Mucosa of rectum (tissue), 2 donors: ENCODE results near the gene LNX2.
A peak's percentile ranks its signal among the peaks of the same experiment; 100 is the strongest.

ENCODE experiments used
- H3K27ac ChIP-seq, 2 donors: one replicate each; pipeline ENCODE4 v1.7.0; 2013; ENCODE audit warnings: inconsistent platforms in 2 of 2, low read depth in 2 of 2, low read length in 2 of 2
- H3K27me3 ChIP-seq, 2 donors: one replicate each; pipeline ENCODE4 v1.7.0; 2013; ENCODE audit warnings: low read length in 2 of 2; ENCODE audit not compliant: control insufficient read depth in 2 of 2, insufficient read depth in 2 of 2
- H3K36me3 ChIP-seq, 2 donors: one replicate each; pipeline ENCODE4 v1.7.0; 2013; ENCODE audit warnings: low read length in 2 of 2; ENCODE audit not compliant: control insufficient read depth in 2 of 2, insufficient read depth in 2 of 2
- H3K4me1 ChIP-seq, 2 donors: one replicate each; pipeline ENCODE4 v1.7.0; 2013; ENCODE audit warnings: low read length in 2 of 2, mild to moderate bottlenecking in 1 of 2; ENCODE audit not compliant: control insufficient read depth in 2 of 2, insufficient read depth in 2 of 2
- H3K4me3 ChIP-seq, 2 donors: one replicate each; pipeline ENCODE4 v1.7.0; 2013; ENCODE audit warnings: low read length in 2 of 2
- H3K9ac ChIP-seq, 2 donors: one replicate each; pipeline ENCODE4 v1.7.0; 2013; ENCODE audit warnings: low read length in 2 of 2, low read depth in 1 of 2, mild to moderate bottlenecking in 1 of 2
- H3K9me3 ChIP-seq, 2 donors: one replicate each; pipeline ENCODE4 v1.7.0; 2013; ENCODE audit warnings: low read length in 2 of 2; ENCODE audit not compliant: control insufficient read depth in 2 of 2
- donor health status: healthy.
- donor health status: Normal muscosa, but diverticular disease.

LNX2 gene

DNA sequence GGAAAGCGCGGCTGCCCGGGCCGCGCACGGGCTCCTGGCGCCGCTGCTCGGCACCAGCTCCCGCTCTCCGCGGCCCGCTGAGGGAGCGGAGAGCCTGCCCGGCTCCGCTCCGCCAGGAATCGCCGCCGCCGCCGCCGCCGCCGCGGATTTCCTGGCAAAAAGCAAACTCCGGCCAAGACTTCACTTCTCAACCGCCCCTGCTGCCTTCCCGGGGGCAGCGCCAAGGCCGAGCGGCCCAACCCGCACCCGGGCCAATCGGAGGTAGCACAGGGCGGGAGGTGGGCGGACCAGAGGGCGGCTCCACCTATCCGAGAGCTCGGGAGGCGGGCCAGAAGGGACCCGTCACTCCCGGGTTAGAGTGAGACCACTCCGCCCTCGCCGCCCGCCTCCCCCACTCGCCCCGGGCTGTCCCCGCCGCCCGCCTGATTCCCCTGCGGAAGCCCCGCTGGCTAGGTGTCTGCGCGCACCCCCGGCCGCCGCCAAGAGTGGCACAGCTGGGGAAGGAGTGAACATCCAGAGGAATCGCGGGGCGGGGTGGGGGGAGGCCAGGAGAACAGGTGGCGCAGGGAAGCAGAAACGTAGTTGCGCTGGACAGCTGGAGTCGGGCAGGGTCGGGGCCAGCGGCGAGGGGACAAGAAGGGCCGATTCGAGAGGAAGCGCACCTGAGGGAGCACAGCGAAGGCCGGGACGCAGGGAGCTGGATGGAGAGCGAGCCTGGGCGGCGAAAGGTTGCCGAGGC lies at the start of gene LNX2:
TSS of gene LNX2 (minus strand) at position 153 of the 739 bp plus-strand sequence. CDS start 38,826 bp downstream, outside the sequence.
- Histone ChIP-seq H3K4me1 (peaks cover 27 to 31% of the 10 kb centered on the region in 2 donors), H3K36me3 (peaks cover 4 to 9% of the 10 kb centered on the region in 2 donors), H3K9ac (peak within 1 kb of the TSS; percentile 95 to 96), H3K27ac (peak within 1 kb of the TSS; percentile 97 to 99), H3K27me3 (no peaks in the 10 kb centered on the region), H3K4me3 (peak within 1 kb of the TSS; percentile 96 to 99), H3K9me3 (no peaks in the 10 kb centered on the region)

DNA sequence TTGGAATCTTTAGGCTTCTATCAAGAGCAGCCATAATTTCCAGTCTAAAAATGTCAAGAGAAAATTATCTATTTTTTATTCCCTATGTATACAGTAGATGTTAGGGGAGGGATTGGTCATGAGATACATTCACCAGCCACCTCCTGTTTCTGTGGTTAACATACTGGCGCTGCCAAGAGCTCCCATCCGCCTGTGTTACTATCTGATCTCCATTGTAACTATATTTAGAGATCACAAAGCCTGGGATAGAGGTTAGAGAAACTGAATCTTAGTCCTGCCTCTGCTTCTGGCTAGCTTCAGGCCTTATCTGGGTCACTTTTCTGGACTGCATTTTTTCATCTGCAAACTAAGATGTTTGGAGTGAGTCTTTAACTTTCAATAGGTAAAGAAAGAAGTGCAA lies 47.6 kb upstream of the LNX2 start:
- H3K36me3 ChIP-seq: peaks cover 5 to 6% of the 10 kb centered on the region in 2 donors
- no peak overlapping the region for H3K4me3 ChIP-seq
- H3K27ac ChIP-seq: no peak overlapping the region
- no peaks in the 10 kb centered on the region for H3K9me3 ChIP-seq
- no peaks in the 10 kb centered on the region for H3K27me3 ChIP-seq
- H3K4me1 ChIP-seq: no peaks in the 10 kb centered on the region
- no peak overlapping the region for H3K9ac ChIP-seq

DNA sequence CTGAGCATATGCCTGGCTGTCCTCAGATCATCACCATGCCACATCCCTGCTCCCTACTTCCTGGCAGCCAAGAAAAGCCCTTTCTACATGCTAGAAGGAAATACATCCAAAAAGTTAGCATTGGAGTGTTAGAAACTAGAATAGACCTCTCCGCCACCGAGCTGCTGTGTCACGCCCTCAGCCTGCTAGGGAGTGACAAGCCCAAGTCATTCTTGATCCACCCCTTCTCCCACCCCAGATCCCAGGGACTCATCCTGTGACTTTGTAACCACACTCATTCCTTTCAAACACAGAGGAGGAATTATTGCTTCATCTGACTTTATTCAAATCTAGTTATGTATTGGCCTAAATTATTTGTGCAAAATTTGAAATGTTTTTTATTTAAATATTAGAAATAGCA lies 46.6 kb upstream of the LNX2 start:
- H3K36me3 ChIP-seq: peaks cover 5 to 6% of the 10 kb centered on the region in 2 donors
- no peak overlapping the region for H3K27ac ChIP-seq
- no peak overlapping the region for H3K4me3 ChIP-seq
- no peaks in the 10 kb centered on the region for H3K9me3 ChIP-seq
- no peak overlapping the region for H3K9ac ChIP-seq
- no peaks in the 10 kb centered on the region for H3K27me3 ChIP-seq
- H3K4me1 ChIP-seq: no peaks in the 10 kb centered on the region

- H3K4me3 ChIP-seq: no peak overlapping the region
- H3K9me3 ChIP-seq: no peaks in the 10 kb centered on the region
- no peak overlapping the region for H3K9ac ChIP-seq
- no peaks in the 10 kb centered on the region for H3K27me3 ChIP-seq
- no peaks in the 10 kb centered on the region for H3K4me1 ChIP-seq
- H3K27ac ChIP-seq: no peak overlapping the region
- peaks cover 5 to 6% of the 10 kb centered on the region in 2 donors for H3K36me3 ChIP-seq
Observed at GRCh38 chr13:27665761-27666160, 45.4 kb upstream of the LNX2 start.

- Histone ChIP-seq H3K27ac (no peak overlapping the region), H3K27me3 (no peaks in the 10 kb centered on the region), H3K4me3 (no peak overlapping the region), H3K9me3 (no peaks in the 10 kb centered on the region), H3K9ac (no peak overlapping the region), H3K4me1 (no peaks in the 10 kb centered on the region), H3K36me3 (peaks cover 5 to 6% of the 10 kb centered on the region in 2 donors)
Observed at GRCh38 chr13:27665333-27665732, 45.0 kb upstream of the LNX2 start.

GRCh38 chr13:27663947-27664346 lies 43.6 kb upstream of the LNX2 start:
- H3K27ac ChIP-seq: no peak overlapping the region
- no peak overlapping the region for H3K4me3 ChIP-seq
- H3K4me1 ChIP-seq: no peaks in the 10 kb centered on the region
- no peak overlapping the region for H3K9ac ChIP-seq
- H3K36me3 ChIP-seq: peaks cover 5 to 6% of the 10 kb centered on the region in 2 donors
- H3K9me3 ChIP-seq: no peaks in the 10 kb centered on the region
- H3K27me3 ChIP-seq: no peaks in the 10 kb centered on the region

- H3K9me3 ChIP-seq: no peaks in the 10 kb centered on the region
- H3K27me3 ChIP-seq: no peaks in the 10 kb centered on the region
- no peaks in the 10 kb centered on the region for H3K4me1 ChIP-seq
- H3K9ac ChIP-seq: no peak overlapping the region
- H3K36me3 ChIP-seq: peaks cover 5 to 6% of the 10 kb centered on the region in 2 donors
- no peak overlapping the region for H3K27ac ChIP-seq
- H3K4me3 ChIP-seq: no peak overlapping the region
Observed at GRCh38 chr13:27662738-27663470, 42.6 kb upstream of the LNX2 start.

DNA sequence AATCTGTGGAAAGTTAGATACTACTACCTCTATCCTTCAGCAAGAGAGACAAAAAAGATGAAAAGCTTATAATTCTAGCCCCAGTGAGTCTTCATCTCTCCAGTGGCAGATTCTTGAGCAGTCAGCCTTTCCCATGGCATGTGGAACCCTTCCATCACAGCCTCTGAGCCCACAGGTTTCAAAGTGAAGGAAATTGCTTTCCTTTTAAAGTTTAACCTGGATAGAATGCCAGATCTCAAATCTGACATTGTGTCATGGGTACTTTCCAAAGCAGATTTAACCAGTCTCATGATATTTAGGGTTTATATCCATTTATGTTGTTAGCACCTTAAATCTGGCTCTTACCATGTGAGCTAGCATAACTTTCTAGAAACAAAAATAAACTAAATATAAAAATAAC lies 40.7 kb upstream of the LNX2 start:
- H3K36me3 ChIP-seq: peaks cover 0 to 6% of the 10 kb centered on the region in 2 donors
- no peak overlapping the region for H3K9ac ChIP-seq
- H3K27me3 ChIP-seq: no peaks in the 10 kb centered on the region
- H3K9me3 ChIP-seq: no peaks in the 10 kb centered on the region
- H3K4me1 ChIP-seq: no peaks in the 10 kb centered on the region
- H3K4me3 ChIP-seq: no peak overlapping the region
- no peak overlapping the region for H3K27ac ChIP-seq

GRCh38 chr13:27660511-27660910 lies 40.2 kb upstream of the LNX2 start:
- H3K4me1 ChIP-seq: no peaks in the 10 kb centered on the region
- H3K9ac ChIP-seq: no peak overlapping the region
- no peak overlapping the region for H3K27ac ChIP-seq
- peaks cover 0 to 1% of the 10 kb centered on the region in 2 donors for H3K36me3 ChIP-seq
- H3K9me3 ChIP-seq: no peaks in the 10 kb centered on the region
- no peaks in the 10 kb centered on the region for H3K27me3 ChIP-seq
- no peak overlapping the region for H3K4me3 ChIP-seq

GRCh38 chr13:27659145-27659865 lies 39.0 kb upstream of the LNX2 start:
- no peak overlapping the region for H3K9ac ChIP-seq
- no peak overlapping the region for H3K4me3 ChIP-seq
- H3K27ac ChIP-seq: no peak overlapping the region
- H3K36me3 ChIP-seq: no peaks in the 10 kb centered on the region
- H3K27me3 ChIP-seq: no peaks in the 10 kb centered on the region
- H3K4me1 ChIP-seq: no peaks in the 10 kb centered on the region
- no peaks in the 10 kb centered on the region for H3K9me3 ChIP-seq
